Measurements from ENCODE around the gene EXOC2.

Gene EXOC2

GRCh38 chr6:537114-537513 lies 155.8 kb downstream of the EXOC2 start:
- TF ChIP-seq ZFX (IDR thresholded peaks at IDR 0.05) (no peak), CTCF (conservative IDR thresholded peaks at IDR 0.05) (no peak)

GRCh38 chr6:530425-530824 lies 162.5 kb downstream of the EXOC2 start:
- TF ChIP-seq CTCF (conservative IDR thresholded peaks at IDR 0.05), result no peak
- TF ChIP-seq ZFX (IDR thresholded peaks at IDR 0.05), result no peak
- no peak overlapping the region for H3K27ac ChIP-seq

More at GRCh38 chr6:537114-537513, 155.8 kb downstream of the EXOC2 start:
- H3K27ac ChIP-seq, result no peak overlapping the region

- TF ChIP-seq CTCF (conservative IDR thresholded peaks at IDR 0.05) (no peak), ZFX (IDR thresholded peaks at IDR 0.05) (no peak)
Measured at GRCh38 chr6:528989-529388, 163.9 kb downstream of the EXOC2 start.

GRCh38 chr6:527989-528673 lies 164.8 kb downstream of the EXOC2 start:
- no peak overlapping the region for H3K27ac ChIP-seq
- no peak for TF ChIP-seq ZFX (IDR thresholded peaks at IDR 0.05)
- TF ChIP-seq CTCF (conservative IDR thresholded peaks at IDR 0.05), result no peak

More at GRCh38 chr6:528989-529388, 163.9 kb downstream of the EXOC2 start:
- no peak overlapping the region for H3K27ac ChIP-seq

GRCh38 chr6:524803-525202 lies 168.1 kb downstream of the EXOC2 start:
- no peak overlapping the region for H3K27ac ChIP-seq
- TF ChIP-seq CTCF (conservative IDR thresholded peaks at IDR 0.05) (no peak), ZFX (IDR thresholded peaks at IDR 0.05) (no peak)

- TF ChIP-seq CTCF (conservative IDR thresholded peaks at IDR 0.05), result no peak
- TF ChIP-seq ZFX (IDR thresholded peaks at IDR 0.05), result no peak
- no peak overlapping the region for H3K27ac ChIP-seq
Measured at GRCh38 chr6:520820-521219, 172.1 kb downstream of the EXOC2 start.

- TF ChIP-seq ZFX (IDR thresholded peaks at IDR 0.05) (no peak), CTCF (conservative IDR thresholded peaks at IDR 0.05) (no peak)
- no peak overlapping the region for H3K27ac ChIP-seq
Measured at GRCh38 chr6:518218-518617, 174.7 kb downstream of the EXOC2 start.

Measured in C4-2B (cell line).